HepG2 (cell line): ENCODE data around the gene NCOA3. TPM values are rescaled to one million over a fixed set of nuclear protein-coding genes. Genes with fewer than 3 reads are reported as not detected.

Experiments
- ATAC-seq: fragments of 200-7000 bp; cut with Tn5 transposase; 3 replicates; pipeline ENCODE4 v1.9.1; 2020; ENCODE audit warnings: mild to moderate bottlenecking, moderate library complexity
- BruUV-seq: library from RNA; stranded (reverse); fragments of 400-500 nt; replicated peaks from 2 replicates; lab custom pipeline; 2021; lab: Mats Ljungman, UMichigan
- CTCF ChIA-PET: fragments of 300-600 bp; formaldehyde crosslinking; extraction: SDS; loops from one replicate; lab custom pipeline; 2021; ENCODE audit warnings: low total read pairs, inconsistent platforms, low intra/inter-chr PET ratio; lab: Yijun Ruan, JAX
- POLR2A ChIA-PET: fragments of 350-600 bp; sonication (Branson Sonifier 250); formaldehyde crosslinking; loops from one replicate; lab custom pipeline; 2020; ENCODE audit warnings: antibody characterized with exemption, inconsistent platforms; lab: Yijun Ruan, JAX
- DNase-seq: peaks from one replicate; pipeline ENCODE4 v3.0.0-alpha.2; 2015; ENCODE audit warnings: low spot score
- FAIRE-seq: peaks from 3 replicates; lab custom pipeline; 2011; peaks lifted over from hg19 to GRCh38; lab: Jason Lieb, UNC
- H2AFZ ChIP-seq: one replicate; pipeline ENCODE4 v1.6.1; 2011; ENCODE audit warnings: low read length, inconsistent platforms
- H3K27ac ChIP-seq: fragments of 300-600 bp; 3 replicates; pipeline ENCODE4 v1.8.0; 2011; ENCODE audit warnings: mixed run types, mild to moderate bottlenecking, mixed read lengths, low read length, inconsistent platforms; ENCODE audit not compliant: insufficient read depth; ENCODE audit errors: extremely low read length
- H3K27me3 ChIP-seq, 2 experiments: fragments of 200-600 bp in 1 of 2; 2 replicates in 1 of 2; 3 replicates in 1 of 2; pipeline versions ENCODE4 v1.6.0 to v1.8.0; 2011; ENCODE audit warnings: low read length in 2 of 2, mild to moderate bottlenecking in 2 of 2, moderate library complexity in 2 of 2, inconsistent platforms in 1 of 2; ENCODE audit not compliant: insufficient read depth in 2 of 2, control insufficient read depth in 1 of 2
- H3K36me3 ChIP-seq, 2 experiments: fragments of 200-600 bp in 1 of 2; replicated peaks in 1 of 2; 2 replicates in 1 of 2; 3 replicates in 1 of 2; pipeline versions ENCODE4 v1.5.1 to v1.8.0; 2011; ENCODE audit warnings: low read length in 2 of 2, inconsistent platforms in 1 of 2; ENCODE audit not compliant: insufficient read depth in 2 of 2, control insufficient read depth in 1 of 2
- H3K4me1 ChIP-seq: 2 replicates; pipeline ENCODE4 v1.5.1; 2012; ENCODE audit warnings: low read length, inconsistent platforms; ENCODE audit not compliant: insufficient read depth
- H3K4me2 ChIP-seq: 2 replicates; pipeline ENCODE4 v1.6.0; 2011; ENCODE audit warnings: low read depth, low read length, inconsistent platforms
- H3K4me3 ChIP-seq, 3 experiments: fragments of 200-600 bp in 1 of 3; sonication (generic), shearing (Covaris generic) in 1 of 3; replicated peaks in 1 of 3; 2 replicates each; pipeline ENCODE4 v1.5.1; 2011 to 2016; ENCODE audit warnings: low read length in 3 of 3, inconsistent platforms in 2 of 3, low read depth in 2 of 3, mild to moderate bottlenecking in 2 of 3, control low read depth in 1 of 3, mixed read lengths in 1 of 3; ENCODE audit not compliant: insufficient read depth in 1 of 3
- H3K79me2 ChIP-seq: one replicate; pipeline ENCODE4 v1.6.1; 2011; ENCODE audit warnings: low read length, inconsistent platforms; ENCODE audit not compliant: insufficient read depth
- H3K9ac ChIP-seq: 2 replicates; pipeline ENCODE4 v1.6.0; 2011; ENCODE audit warnings: mild to moderate bottlenecking, low read depth, low read length, inconsistent platforms; ENCODE audit not compliant: insufficient read depth
- H3K9me3 ChIP-seq: 2 replicates; pipeline ENCODE4 v1.5.1; 2012; ENCODE audit warnings: mild to moderate bottlenecking, low read length
- H4K20me1 ChIP-seq: 2 replicates; pipeline ENCODE4 v1.6.0; 2011; ENCODE audit warnings: inconsistent platforms, mild to moderate bottlenecking, low read length, moderate library complexity; ENCODE audit not compliant: insufficient read depth
- ATF7-NPFF ChIP-seq: sonication (generic); formaldehyde crosslinking; IDR thresholded peaks from 2 replicates; pipeline ENCODE4 v1.8.1; 2023; ENCODE audit warnings: mild to moderate bottlenecking, low read depth, missing genetic modification reagents, moderate library complexity
- BRF2 ChIP-seq: sonication (generic); formaldehyde crosslinking; IDR thresholded peaks from 2 replicates; pipeline ENCODE4 v1.8.1; 2022; ENCODE audit warnings: mild to moderate bottlenecking, missing genetic modification reagents
- ESRRA ChIP-seq: sonication (generic); formaldehyde crosslinking; IDR thresholded peaks from 2 replicates; pipeline ENCODE4 v1.5.1; 2020; ENCODE audit warnings: mild to moderate bottlenecking, low read depth, missing genetic modification reagents
- IRF2 ChIP-seq: IDR thresholded peaks from 2 replicates; pipeline ENCODE4 v1.6.1; 2018; ENCODE audit warnings: missing genetic modification reagents, missing compliant biosample characterization
- KAT8 ChIP-seq: IDR thresholded peaks from 2 replicates; pipeline ENCODE4 v1.6.1; 2016; ENCODE audit warnings: missing genetic modification reagents, missing compliant biosample characterization
- MXD3 ChIP-seq: IDR thresholded peaks from 2 replicates; pipeline ENCODE4 v1.6.1; 2016; ENCODE audit warnings: mild to moderate bottlenecking, missing biosample characterization, missing genetic modification reagents
- NKX3-1 ChIP-seq: sonication (generic); formaldehyde crosslinking; IDR thresholded peaks from 2 replicates; pipeline ENCODE4 v1.5.0; 2020; ENCODE audit warnings: missing genetic modification reagents
- SMAD9 ChIP-seq: sonication (generic); formaldehyde crosslinking; IDR thresholded peaks from 2 replicates; pipeline ENCODE4 v1.5.1; 2020; ENCODE audit warnings: mild to moderate bottlenecking, missing genetic modification reagents
- SRF ChIP-seq: IDR thresholded peaks from 2 replicates; pipeline ENCODE4 v1.6.1; 2011; ENCODE audit warnings: mild to moderate bottlenecking, low read depth, low read length, moderate library complexity
- TP53 ChIP-seq: sonication (generic); formaldehyde crosslinking; conservative IDR thresholded peaks from 2 replicates; pipeline ENCODE4 v1.4.0; 2020; ENCODE audit warnings: missing genetic modification reagents
- ZNF143 ChIP-seq: sonication (generic); formaldehyde crosslinking; IDR thresholded peaks from 2 replicates; pipeline ENCODE4 v1.4.0; 2020; ENCODE audit warnings: missing genetic modification reagents
- ZNF501 ChIP-seq: sonication (generic); formaldehyde crosslinking; IDR thresholded peaks from 2 replicates; pipeline ENCODE4 v1.5.1; 2020; ENCODE audit warnings: mild to moderate bottlenecking, moderate library complexity, missing genetic modification reagents
- ZSCAN21 ChIP-seq: sonication (generic); formaldehyde crosslinking; IDR thresholded peaks from 2 replicates; pipeline ENCODE4 v1.8.0; 2022; ENCODE audit warnings: mild to moderate bottlenecking, missing genetic modification reagents, moderate library complexity, borderline replicate concordance
- in situ Hi-C: cut with HindIII; loops from 2 replicates; pipeline ENCODE4 v1.10.0; 2017; ENCODE audit warnings: low pct_unique_long_range_greater_than_20kb; ENCODE audit not compliant: extremely low pct_ligation_motif_present
- intact Hi-C: fragments of 100-400 bp; cut with micrococcal nuclease; formaldehyde crosslinking; loops from one replicate; pipeline ENCODE4 v1.10.0; 2022; ENCODE audit not compliant: unreplicated experiment
- polyA plus RNA-seq, 8 experiments: library from polyadenylated mRNA; depleted of rRNA in 3 of 8; stranded (reverse) in 7 of 8; unstranded in 1 of 8; fragments of >200 nt; fragmentation: Illumina TruSeq in 4 of 8; extraction: Trizol in 4 of 8; gene quantifications; 2 replicates each; pipeline versions ENCODE4 v1.2.1 to v1.2.3, GENCODE V29; 2011 to 2016; ENCODE audit warnings: low read depth in 4 of 8, missing spikeins in 1 of 8, mixed read lengths in 1 of 8; ENCODE audit not compliant: insufficient read depth in 1 of 8
- total RNA-seq, 5 experiments: library from RNA; depleted of rRNA; stranded (reverse); fragments of >200 nt; fragmentation: Illumina TruSeq; extraction: Trizol; gene quantifications; 2 replicates each; pipeline ENCODE4 v1.2.3, GENCODE V29; 2016; ENCODE audit warnings: low read depth in 1 of 5
- TF ChIP-seq, protein P1 (sequence below): sonication (generic); formaldehyde crosslinking; IDR thresholded peaks from 2 replicates; pipeline ENCODE4 v1.4.0; 2020; ENCODE audit warnings: missing genetic modification reagents, mild to moderate bottlenecking, borderline replicate concordance
- TF ChIP-seq, protein P2 (sequence below), 2 experiments: IDR thresholded peaks; 2 replicates each; pipeline ENCODE4 v1.6.1; 2011 to 2012; ENCODE audit warnings: low read length in 2 of 2, borderline replicate concordance in 1 of 2, low read depth in 1 of 2, mild to moderate bottlenecking in 1 of 2, moderate library complexity in 1 of 2
- TF ChIP-seq, protein P3 (sequence below): sonication (generic); formaldehyde crosslinking; IDR thresholded peaks from 2 replicates; pipeline ENCODE4 v1.4.0; 2020; ENCODE audit warnings: missing genetic modification reagents

The NCOA3 gene
- total and polyA plus RNA-seq, 2 of the 13 experiments (the other 11 are each of a cell fraction or from before 2014, with no cell fraction given), result 35.0 to 56.8 TPM

DNA sequence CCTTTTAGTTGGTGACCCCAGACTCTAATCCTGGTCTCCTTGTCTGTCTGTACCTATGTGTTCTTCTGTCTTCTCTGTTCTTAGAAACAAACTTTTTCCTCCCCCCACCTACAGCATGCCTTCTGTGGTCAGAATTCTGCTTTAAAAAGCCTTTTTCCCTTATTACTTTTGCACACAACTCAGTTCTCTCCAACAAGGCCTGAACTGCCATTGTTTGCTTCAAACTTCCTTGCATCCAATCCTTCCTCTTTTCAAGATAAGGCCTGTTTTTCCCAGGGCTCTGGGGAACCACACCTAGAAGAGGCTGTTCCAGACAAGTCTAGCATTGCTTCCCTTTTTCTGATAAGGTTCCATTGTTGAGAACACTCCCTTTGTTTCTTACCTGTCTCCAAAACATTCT lies 22.2 kb upstream of the NCOA3 start:
- intact Hi-C loops (no loop called here), in situ Hi-C loops (no loop called here)
- no TSS peak for BruUV-seq
- no peaks in the 10 kb centered on the region for H3K36me3 ChIP-seq
- H3K9ac ChIP-seq, result no peak overlapping the region
- no peak overlapping the region for H2AFZ ChIP-seq
- H3K9me3 ChIP-seq, result no peaks in the 10 kb centered on the region
- no peaks in the 10 kb centered on the region for H3K27me3 ChIP-seq
- ChIA-PET POLR2A (interaction anchor here (0.6 kb wide), 1 partner anchor 70 kb away, joined by 3 read pairs; no protein-coding TSS in a partner anchor), CTCF (no interaction called here)
- H4K20me1 ChIP-seq, result no peaks in the 10 kb centered on the region
- H3K27ac ChIP-seq, result no peak overlapping the region
- H3K4me1 ChIP-seq, result peaks cover 31% of the 10 kb centered on the region
- H3K79me2 ChIP-seq, result no peaks in the 10 kb centered on the region
- FAIRE-seq (no peak), ATAC-seq (no peak), DNase-seq (no peak)
- H3K4me2 ChIP-seq, result no peak overlapping the region
- no peak overlapping the region for H3K4me3 ChIP-seq
- TF ChIP-seq ATF7-NPFF (no peak), ZSCAN21 (no peak), NKX3-1 (CRISPR knock-in tag) (no peak), SRF (no peak), IRF2 (CRISPR knock-in tag) (no peak), ESRRA (CRISPR knock-in tag) (no peak), BRF2 (CRISPR knock-in tag) (no peak), ZNF501 (CRISPR knock-in tag) (no peak), TP53 (CRISPR knock-in tag) (no peak), KAT8 (no peak), MXD3 (CRISPR knock-in tag) (no peak), SMAD9 (CRISPR knock-in tag) (no peak), ZNF143 (no peak)
- TF ChIP-seq, protein P1, sequence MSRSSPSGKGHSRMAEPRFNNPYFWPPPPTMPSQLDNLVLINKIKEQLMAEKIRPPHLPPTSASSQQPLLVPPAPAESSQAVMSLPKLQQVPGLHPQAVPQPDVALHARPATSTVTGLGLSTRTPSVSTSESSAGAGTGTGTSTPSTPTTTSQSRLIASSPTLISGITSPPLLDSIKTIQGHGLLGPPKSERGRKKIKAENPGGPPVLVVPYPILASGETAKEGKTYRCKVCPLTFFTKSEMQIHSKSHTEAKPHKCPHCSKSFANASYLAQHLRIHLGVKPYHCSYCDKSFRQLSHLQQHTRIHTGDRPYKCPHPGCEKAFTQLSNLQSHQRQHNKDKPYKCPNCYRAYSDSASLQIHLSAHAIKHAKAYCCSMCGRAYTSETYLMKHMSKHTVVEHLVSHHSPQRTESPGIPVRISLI (CRISPR knock-in tag), result no peak
- TF ChIP-seq, protein P2, sequence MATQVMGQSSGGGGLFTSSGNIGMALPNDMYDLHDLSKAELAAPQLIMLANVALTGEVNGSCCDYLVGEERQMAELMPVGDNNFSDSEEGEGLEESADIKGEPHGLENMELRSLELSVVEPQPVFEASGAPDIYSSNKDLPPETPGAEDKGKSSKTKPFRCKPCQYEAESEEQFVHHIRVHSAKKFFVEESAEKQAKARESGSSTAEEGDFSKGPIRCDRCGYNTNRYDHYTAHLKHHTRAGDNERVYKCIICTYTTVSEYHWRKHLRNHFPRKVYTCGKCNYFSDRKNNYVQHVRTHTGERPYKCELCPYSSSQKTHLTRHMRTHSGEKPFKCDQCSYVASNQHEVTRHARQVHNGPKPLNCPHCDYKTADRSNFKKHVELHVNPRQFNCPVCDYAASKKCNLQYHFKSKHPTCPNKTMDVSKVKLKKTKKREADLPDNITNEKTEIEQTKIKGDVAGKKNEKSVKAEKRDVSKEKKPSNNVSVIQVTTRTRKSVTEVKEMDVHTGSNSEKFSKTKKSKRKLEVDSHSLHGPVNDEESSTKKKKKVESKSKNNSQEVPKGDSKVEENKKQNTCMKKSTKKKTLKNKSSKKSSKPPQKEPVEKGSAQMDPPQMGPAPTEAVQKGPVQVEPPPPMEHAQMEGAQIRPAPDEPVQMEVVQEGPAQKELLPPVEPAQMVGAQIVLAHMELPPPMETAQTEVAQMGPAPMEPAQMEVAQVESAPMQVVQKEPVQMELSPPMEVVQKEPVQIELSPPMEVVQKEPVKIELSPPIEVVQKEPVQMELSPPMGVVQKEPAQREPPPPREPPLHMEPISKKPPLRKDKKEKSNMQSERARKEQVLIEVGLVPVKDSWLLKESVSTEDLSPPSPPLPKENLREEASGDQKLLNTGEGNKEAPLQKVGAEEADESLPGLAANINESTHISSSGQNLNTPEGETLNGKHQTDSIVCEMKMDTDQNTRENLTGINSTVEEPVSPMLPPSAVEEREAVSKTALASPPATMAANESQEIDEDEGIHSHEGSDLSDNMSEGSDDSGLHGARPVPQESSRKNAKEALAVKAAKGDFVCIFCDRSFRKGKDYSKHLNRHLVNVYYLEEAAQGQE (IDR thresholded peaks at IDR 0.05; ENCODE audit: borderline replicate concordance in 1 of 2, low read depth in 1 of 2, low read length in 2 of 2), result no peak
- TF ChIP-seq, protein P3, sequence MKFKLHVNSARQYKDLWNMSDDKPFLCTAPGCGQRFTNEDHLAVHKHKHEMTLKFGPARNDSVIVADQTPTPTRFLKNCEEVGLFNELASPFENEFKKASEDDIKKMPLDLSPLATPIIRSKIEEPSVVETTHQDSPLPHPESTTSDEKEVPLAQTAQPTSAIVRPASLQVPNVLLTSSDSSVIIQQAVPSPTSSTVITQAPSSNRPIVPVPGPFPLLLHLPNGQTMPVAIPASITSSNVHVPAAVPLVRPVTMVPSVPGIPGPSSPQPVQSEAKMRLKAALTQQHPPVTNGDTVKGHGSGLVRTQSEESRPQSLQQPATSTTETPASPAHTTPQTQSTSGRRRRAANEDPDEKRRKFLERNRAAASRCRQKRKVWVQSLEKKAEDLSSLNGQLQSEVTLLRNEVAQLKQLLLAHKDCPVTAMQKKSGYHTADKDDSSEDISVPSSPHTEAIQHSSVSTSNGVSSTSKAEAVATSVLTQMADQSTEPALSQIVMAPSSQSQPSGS (CRISPR knock-in tag), result no peak
